SK-N-SH treated with all-trans-retinoic acid at 6 μM for 48 hours (cell line): Measurements from ENCODE around the gene PIEZO1.
A peak's percentile ranks its signal among the peaks of the same experiment; 100 is the strongest.

ENCODE experiments used
- ATAC-seq: fragments of 200-7000 bp; cut with Tn5 transposase; 3 replicates; pipeline ENCODE4 v1.9.1; 2020; ENCODE audit warnings: mild to moderate bottlenecking, moderate library complexity
- BACH2 ChIP-seq: fragments of 250-450 bp; sonication (Bioruptor Pico); IDR thresholded peaks from 2 replicates; pipeline ENCODE4 v1.9.0; 2021; ENCODE audit warnings: mild to moderate bottlenecking, borderline replicate concordance
- CSDC2 ChIP-seq: fragments of 250-450 bp; sonication (Bioruptor Pico); IDR thresholded peaks from 2 replicates; pipeline ENCODE4 v1.5.0; 2020; ENCODE audit warnings: mild to moderate bottlenecking, moderate library complexity
- GLIS3 ChIP-seq: fragments of 250-450 bp; sonication (Bioruptor Pico); IDR thresholded peaks from 2 replicates; pipeline ENCODE4 v1.5.0; 2020; ENCODE audit warnings: mild to moderate bottlenecking, moderate library complexity
- ISL1 ChIP-seq: fragments of 250-450 bp; sonication (Bioruptor Pico); IDR thresholded peaks from 2 replicates; pipeline ENCODE4 v2.1.2; 2022; ENCODE audit warnings: mild to moderate bottlenecking, moderate library complexity
- OSR1 ChIP-seq: fragments of 250-450 bp; sonication (Bioruptor Pico); IDR thresholded peaks from 2 replicates; pipeline ENCODE4 v1.8.0; 2022; ENCODE audit warnings: moderate library complexity, mild to moderate bottlenecking, inconsistent platforms
- PPARA ChIP-seq: fragments of 250-450 bp; sonication (Bioruptor Pico); IDR thresholded peaks from 2 replicates; pipeline ENCODE4 v1.5.0; 2020; ENCODE audit warnings: mild to moderate bottlenecking, borderline replicate concordance
- SNAI2 ChIP-seq: fragments of 250-450 bp; sonication (Bioruptor Pico); IDR thresholded peaks from 2 replicates; pipeline ENCODE4 v1.5.0; 2020; ENCODE audit warnings: mild to moderate bottlenecking, moderate library complexity
- TCF4 ChIP-seq: fragments of 250-450 bp; sonication (Bioruptor Pico); IDR thresholded peaks from 2 replicates; pipeline ENCODE4 v1.8.0; 2021; ENCODE audit warnings: mild to moderate bottlenecking, moderate library complexity, borderline replicate concordance
- TOX ChIP-seq: fragments of 250-450 bp; sonication (Bioruptor Pico); IDR thresholded peaks from 2 replicates; pipeline ENCODE4 v1.8.0; 2021; ENCODE audit warnings: mild to moderate bottlenecking, moderate library complexity, borderline replicate concordance
- ZC3H10 ChIP-seq: fragments of 250-450 bp; sonication (Bioruptor Pico); IDR thresholded peaks from 2 replicates; pipeline ENCODE4 v1.5.1; 2021; ENCODE audit warnings: mild to moderate bottlenecking, moderate library complexity
- ZFP3 ChIP-seq: fragments of 250-450 bp; sonication (Bioruptor Pico); IDR thresholded peaks from 2 replicates; pipeline ENCODE4 v1.5.0; 2020; ENCODE audit warnings: mild to moderate bottlenecking, moderate library complexity
- ZFP30 ChIP-seq: fragments of 450-650 bp; formaldehyde crosslinking; IDR thresholded peaks from 2 replicates; pipeline ENCODE4 v1.5.0; 2022; ENCODE audit warnings: mild to moderate bottlenecking, moderate library complexity
- ZNF565 ChIP-seq: fragments of 450-650 bp; formaldehyde crosslinking; conservative IDR thresholded peaks from 2 replicates; pipeline ENCODE4 v1.5.0; 2020; ENCODE audit warnings: low read depth, mild to moderate bottlenecking, moderate library complexity
- ZNF70 ChIP-seq: fragments of 450-650 bp; formaldehyde crosslinking; IDR thresholded peaks from 2 replicates; pipeline ENCODE4 v1.5.0; 2020; ENCODE audit warnings: mild to moderate bottlenecking, moderate library complexity
- ZNF8 ChIP-seq: fragments of 450-650 bp; formaldehyde crosslinking; IDR thresholded peaks from 2 replicates; pipeline ENCODE4 v1.5.0; 2020; ENCODE audit warnings: mild to moderate bottlenecking, moderate library complexity
- TF ChIP-seq, protein P1 (sequence below): fragments of 250-450 bp; sonication (Bioruptor Pico); IDR thresholded peaks from 2 replicates; pipeline ENCODE4 v1.8.0; 2020; ENCODE audit warnings: mild to moderate bottlenecking, moderate library complexity, borderline replicate concordance
- TF ChIP-seq, protein P2 (sequence below): fragments of 250-450 bp; sonication (Bioruptor Pico); IDR thresholded peaks from 2 replicates; pipeline ENCODE4 v1.5.1; 2021; ENCODE audit warnings: mild to moderate bottlenecking, moderate library complexity
- TF ChIP-seq, protein P3 (sequence below): fragments of 250-450 bp; sonication (Bioruptor Pico); IDR thresholded peaks from 2 replicates; pipeline ENCODE4 v1.8.0; 2021; ENCODE audit warnings: low read depth, mild to moderate bottlenecking, moderate library complexity, borderline replicate concordance
- TF ChIP-seq, protein P4 (sequence below): fragments of 250-450 bp; sonication (Bioruptor Pico); IDR thresholded peaks from 2 replicates; pipeline ENCODE4 v1.5.1; 2020; ENCODE audit warnings: low read depth, mild to moderate bottlenecking, moderate library complexity
- TF ChIP-seq, protein P5 (sequence below): fragments of 250-450 bp; sonication (Bioruptor Pico); IDR thresholded peaks from 2 replicates; pipeline ENCODE4 v1.5.0; 2020; ENCODE audit warnings: mild to moderate bottlenecking, moderate library complexity

The PIEZO1 gene

DNA sequence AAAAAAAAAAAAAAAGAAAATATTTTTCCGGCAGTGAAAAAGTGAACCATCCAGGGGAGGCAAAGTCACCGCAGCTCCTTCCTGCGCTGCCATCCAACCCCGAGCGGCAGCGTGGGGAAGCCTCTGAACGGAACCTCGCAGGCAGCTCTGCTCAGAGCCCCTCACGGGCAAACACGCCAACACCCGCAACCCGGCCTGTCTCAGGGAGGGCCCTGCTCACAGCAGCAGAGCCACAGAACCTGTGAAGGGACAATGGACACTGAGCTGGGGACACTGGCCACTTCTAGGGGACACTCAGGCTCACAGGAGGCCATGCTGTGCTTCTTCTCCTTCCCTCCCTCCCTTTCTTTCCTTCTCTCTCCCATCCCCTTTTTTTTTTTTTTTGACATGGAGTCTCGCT, 48.1 kb upstream of the PIEZO1 start:
- ATAC-seq = no peak
- no peak for TF ChIP-seq ZFP30
- TF ChIP-seq, protein P1, sequence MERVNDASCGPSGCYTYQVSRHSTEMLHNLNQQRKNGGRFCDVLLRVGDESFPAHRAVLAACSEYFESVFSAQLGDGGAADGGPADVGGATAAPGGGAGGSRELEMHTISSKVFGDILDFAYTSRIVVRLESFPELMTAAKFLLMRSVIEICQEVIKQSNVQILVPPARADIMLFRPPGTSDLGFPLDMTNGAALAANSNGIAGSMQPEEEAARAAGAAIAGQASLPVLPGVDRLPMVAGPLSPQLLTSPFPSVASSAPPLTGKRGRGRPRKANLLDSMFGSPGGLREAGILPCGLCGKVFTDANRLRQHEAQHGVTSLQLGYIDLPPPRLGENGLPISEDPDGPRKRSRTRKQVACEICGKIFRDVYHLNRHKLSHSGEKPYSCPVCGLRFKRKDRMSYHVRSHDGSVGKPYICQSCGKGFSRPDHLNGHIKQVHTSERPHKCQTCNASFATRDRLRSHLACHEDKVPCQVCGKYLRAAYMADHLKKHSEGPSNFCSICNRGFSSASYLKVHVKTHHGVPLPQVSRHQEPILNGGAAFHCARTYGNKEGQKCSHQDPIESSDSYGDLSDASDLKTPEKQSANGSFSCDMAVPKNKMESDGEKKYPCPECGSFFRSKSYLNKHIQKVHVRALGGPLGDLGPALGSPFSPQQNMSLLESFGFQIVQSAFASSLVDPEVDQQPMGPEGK (CRISPR knock-in tag) = no peak
- no peak for TF ChIP-seq TOX (CRISPR knock-in tag)
- TF ChIP-seq, protein P2, sequence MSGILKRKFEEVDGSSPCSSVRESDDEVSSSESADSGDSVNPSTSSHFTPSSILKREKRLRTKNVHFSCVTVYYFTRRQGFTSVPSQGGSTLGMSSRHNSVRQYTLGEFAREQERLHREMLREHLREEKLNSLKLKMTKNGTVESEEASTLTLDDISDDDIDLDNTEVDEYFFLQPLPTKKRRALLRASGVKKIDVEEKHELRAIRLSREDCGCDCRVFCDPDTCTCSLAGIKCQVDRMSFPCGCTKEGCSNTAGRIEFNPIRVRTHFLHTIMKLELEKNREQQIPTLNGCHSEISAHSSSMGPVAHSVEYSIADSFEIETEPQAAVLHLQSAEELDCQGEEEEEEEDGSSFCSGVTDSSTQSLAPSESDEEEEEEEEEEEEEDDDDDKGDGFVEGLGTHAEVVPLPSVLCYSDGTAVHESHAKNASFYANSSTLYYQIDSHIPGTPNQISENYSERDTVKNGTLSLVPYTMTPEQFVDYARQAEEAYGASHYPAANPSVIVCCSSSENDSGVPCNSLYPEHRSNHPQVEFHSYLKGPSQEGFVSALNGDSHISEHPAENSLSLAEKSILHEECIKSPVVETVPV (CRISPR knock-in tag) = no peak
- TF ChIP-seq SNAI2 (CRISPR knock-in tag) = no peak
- TF ChIP-seq BACH2 = no peak
- TF ChIP-seq, protein P3, sequence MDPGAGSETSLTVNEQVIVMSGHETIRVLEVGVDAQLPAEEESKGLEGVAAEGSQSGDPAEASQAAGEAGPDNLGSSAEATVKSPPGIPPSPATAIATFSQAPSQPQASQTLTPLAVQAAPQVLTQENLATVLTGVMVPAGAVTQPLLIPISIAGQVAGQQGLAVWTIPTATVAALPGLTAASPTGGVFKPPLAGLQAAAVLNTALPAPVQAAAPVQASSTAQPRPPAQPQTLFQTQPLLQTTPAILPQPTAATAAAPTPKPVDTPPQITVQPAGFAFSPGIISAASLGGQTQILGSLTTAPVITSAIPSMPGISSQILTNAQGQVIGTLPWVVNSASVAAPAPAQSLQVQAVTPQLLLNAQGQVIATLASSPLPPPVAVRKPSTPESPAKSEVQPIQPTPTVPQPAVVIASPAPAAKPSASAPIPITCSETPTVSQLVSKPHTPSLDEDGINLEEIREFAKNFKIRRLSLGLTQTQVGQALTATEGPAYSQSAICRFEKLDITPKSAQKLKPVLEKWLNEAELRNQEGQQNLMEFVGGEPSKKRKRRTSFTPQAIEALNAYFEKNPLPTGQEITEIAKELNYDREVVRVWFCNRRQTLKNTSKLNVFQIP (CRISPR knock-in tag) = no peak
- TF ChIP-seq PPARA (CRISPR knock-in tag) = no peak
- TF ChIP-seq ZNF8 (CRISPR knock-in tag) = no peak
- TF ChIP-seq OSR1 (CRISPR knock-in tag) = no peak
- TF ChIP-seq TCF4 = no peak
- TF ChIP-seq ZFP3 (CRISPR knock-in tag) = no peak
- TF ChIP-seq GLIS3 (CRISPR knock-in tag) = no peak
- no peak for TF ChIP-seq CSDC2 (CRISPR knock-in tag)

DNA sequence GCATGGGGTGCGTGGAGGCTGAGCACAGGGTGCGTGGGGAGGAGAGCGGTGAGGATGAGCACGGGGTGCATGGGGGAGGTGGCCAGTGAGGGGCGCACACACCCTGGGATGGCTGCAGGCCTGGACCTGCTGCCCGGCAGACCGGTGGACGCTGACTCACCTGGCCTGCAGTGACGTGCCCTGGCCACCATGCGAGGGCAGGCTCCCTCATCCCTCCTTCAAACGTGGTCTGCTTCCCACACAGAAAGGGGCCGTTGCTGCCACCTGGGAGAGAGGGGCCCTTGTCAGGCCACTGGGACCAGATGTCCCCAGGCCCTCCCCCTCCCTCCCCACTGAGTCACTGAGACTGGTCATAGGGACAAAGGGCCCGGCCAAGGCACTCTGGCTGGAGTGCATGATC, 46.8 kb upstream of the PIEZO1 start:
- peak; percentile 27; the same call in 1 of the 3 replicates for ATAC-seq

DNA sequence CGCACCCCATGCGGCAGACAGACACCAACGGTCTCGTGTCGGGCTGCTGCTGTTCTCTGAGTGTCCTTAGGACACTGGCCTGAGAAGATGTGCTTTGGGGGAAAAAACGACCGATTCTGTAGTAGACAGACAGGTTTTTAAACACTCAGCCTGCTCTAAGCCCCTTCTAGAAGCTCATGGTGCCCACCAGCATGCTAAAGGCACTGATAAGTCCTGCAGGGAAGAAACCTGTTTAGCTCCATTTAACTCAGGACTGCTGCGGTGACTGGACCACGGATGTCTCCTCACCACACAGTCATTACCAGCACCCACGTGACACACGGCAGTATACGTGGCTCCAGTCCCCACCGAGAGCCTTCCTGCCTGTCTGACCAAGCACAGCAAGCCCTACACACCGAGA, 45.8 kb upstream of the PIEZO1 start:
- TF ChIP-seq BACH2 (no peak), ISL1 (CRISPR knock-in tag) (no peak), ZNF70 (CRISPR knock-in tag) (no peak), GLIS3 (CRISPR knock-in tag) (no peak), SNAI2 (CRISPR knock-in tag) (no peak), TCF4 (no peak), CSDC2 (CRISPR knock-in tag) (no peak), ZFP3 (CRISPR knock-in tag) (no peak), ZC3H10 (CRISPR knock-in tag) (no peak), TOX (CRISPR knock-in tag) (no peak), ZNF565 (CRISPR knock-in tag) (no peak)
- TF ChIP-seq, protein P2 (CRISPR knock-in tag) = no peak
- TF ChIP-seq, protein P4, sequence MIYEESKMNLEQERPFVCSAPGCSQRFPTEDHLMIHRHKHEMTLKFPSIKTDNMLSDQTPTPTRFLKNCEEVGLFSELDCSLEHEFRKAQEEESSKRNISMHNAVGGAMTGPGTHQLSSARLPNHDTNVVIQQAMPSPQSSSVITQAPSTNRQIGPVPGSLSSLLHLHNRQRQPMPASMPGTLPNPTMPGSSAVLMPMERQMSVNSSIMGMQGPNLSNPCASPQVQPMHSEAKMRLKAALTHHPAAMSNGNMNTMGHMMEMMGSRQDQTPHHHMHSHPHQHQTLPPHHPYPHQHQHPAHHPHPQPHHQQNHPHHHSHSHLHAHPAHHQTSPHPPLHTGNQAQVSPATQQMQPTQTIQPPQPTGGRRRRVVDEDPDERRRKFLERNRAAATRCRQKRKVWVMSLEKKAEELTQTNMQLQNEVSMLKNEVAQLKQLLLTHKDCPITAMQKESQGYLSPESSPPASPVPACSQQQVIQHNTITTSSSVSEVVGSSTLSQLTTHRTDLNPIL = no peak
- TF ChIP-seq, protein P5, sequence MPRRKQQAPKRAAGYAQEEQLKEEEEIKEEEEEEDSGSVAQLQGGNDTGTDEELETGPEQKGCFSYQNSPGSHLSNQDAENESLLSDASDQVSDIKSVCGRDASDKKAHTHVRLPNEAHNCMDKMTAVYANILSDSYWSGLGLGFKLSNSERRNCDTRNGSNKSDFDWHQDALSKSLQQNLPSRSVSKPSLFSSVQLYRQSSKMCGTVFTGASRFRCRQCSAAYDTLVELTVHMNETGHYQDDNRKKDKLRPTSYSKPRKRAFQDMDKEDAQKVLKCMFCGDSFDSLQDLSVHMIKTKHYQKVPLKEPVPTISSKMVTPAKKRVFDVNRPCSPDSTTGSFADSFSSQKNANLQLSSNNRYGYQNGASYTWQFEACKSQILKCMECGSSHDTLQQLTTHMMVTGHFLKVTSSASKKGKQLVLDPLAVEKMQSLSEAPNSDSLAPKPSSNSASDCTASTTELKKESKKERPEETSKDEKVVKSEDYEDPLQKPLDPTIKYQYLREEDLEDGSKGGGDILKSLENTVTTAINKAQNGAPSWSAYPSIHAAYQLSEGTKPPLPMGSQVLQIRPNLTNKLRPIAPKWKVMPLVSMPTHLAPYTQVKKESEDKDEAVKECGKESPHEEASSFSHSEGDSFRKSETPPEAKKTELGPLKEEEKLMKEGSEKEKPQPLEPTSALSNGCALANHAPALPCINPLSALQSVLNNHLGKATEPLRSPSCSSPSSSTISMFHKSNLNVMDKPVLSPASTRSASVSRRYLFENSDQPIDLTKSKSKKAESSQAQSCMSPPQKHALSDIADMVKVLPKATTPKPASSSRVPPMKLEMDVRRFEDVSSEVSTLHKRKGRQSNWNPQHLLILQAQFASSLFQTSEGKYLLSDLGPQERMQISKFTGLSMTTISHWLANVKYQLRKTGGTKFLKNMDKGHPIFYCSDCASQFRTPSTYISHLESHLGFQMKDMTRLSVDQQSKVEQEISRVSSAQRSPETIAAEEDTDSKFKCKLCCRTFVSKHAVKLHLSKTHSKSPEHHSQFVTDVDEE (CRISPR knock-in tag) = no peak
- no peak for ATAC-seq

More for the DNA sequence above, 46.8 kb upstream of the PIEZO1 start:
- TF ChIP-seq GLIS3 (CRISPR knock-in tag) = no peak
- TF ChIP-seq, protein P3 (CRISPR knock-in tag) = no peak
